GM19025 (cell line): ENCODE data around the gene ATG7.
"Not testable (repeated sequence)": the region's sequence is repeated elsewhere in the genome, so short reads cannot be mapped to it uniquely, and the experiment has no call there.

ENCODE experiments used
- ATAC-seq: cut with Tn5 transposase; IDR thresholded peaks from one replicate; pipeline ENCODE4 v1.9.1; 2021; ENCODE audit warnings: mild to moderate bottlenecking, low read depth, moderate library complexity; ENCODE audit not compliant: unreplicated experiment

ATG7 gene

GRCh38 chr3:11459186-11459824 lies 187.1 kb downstream of the ATG7 start:
- ATAC-seq, result no peak

GRCh38 chr3:11461226-11461625 lies 189.0 kb downstream of the ATG7 start:
- no peak for ATAC-seq

GRCh38 chr3:11462673-11463072 lies 190.5 kb downstream of the ATG7 start:
- not testable (repeated sequence) for ATAC-seq

DNA sequence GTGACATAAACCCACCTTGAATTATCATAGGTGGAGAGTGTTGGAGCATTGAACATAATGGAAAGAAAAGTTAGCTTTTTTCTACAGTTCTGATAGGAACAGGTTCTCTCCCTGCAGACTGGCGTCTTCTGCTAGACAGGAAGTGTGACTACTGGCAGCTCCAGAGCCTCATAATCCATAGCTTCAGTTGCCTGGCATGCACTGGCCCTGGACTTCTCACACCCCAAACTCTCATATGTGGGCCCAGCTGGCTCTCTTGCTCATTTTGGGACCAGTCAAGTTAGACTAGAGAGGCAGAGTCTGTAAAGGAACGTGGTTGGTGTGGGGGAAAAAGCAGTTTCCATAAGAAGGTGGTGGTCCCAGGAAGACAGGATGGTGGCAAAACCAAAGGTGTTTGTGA lies 191.4 kb downstream of the ATG7 start:
- ATAC-seq, result no peak

DNA sequence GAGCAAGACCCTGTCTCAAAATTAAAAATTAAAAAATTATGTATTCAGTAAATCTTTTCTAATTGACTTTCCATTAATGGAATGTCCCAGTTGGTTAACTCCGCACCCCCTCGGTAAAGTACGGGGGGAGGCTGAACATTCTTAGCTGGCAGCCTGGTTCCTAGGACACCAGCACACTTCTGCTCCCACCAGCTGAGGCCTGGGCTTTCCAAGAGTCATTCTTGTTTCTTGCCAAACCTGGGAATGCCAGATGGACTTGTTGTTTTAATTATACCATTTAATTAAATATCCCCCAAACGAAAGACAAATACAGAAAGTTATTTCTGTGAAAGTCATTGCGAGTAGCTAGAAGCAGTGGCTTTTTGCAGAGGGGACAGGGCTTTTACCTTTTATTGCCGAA lies 192.2 kb downstream of the ATG7 start:
- no peak for ATAC-seq

DNA sequence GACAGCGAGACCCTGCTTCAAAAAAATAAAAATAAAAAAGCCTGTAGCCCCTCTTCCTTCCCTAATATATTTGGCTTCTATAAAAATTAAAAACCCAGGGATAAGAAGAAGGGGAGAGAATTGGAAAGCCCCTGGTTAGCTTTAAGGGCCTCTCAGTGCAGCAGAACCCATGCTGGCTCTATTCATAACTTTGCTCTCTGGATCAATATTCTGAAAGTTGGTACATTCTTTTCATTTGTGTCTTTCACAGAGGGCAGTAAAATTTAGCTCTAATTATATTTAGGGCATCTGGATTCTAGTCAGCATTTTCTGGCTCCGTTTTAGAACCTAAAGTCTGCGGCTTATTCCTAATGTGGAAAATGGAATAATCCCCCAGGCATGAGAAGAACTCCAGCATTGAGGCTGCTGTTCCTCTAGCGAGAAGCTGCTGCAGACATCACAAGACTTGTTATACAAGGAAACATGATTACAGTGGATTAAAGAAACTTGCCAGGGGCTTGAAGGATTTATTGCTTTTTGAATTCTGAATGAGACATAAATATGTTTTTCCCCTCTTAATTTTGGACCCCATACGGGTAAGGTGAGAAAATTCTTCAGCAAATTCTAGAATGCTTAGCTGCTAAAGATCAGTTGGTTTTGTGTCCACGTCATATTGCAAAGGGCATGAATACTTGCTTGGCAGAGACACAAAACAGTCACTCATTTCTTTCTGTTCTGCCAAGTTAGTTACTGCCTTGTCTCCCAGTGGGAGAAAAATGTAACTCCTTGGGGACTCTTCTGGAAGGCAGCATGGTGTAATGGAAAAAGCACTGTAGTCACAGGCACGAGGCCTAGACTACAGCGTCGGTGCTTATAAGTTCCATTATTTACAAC lies 193.8 kb downstream of the ATG7 start:
- ATAC-seq, result no peak

DNA sequence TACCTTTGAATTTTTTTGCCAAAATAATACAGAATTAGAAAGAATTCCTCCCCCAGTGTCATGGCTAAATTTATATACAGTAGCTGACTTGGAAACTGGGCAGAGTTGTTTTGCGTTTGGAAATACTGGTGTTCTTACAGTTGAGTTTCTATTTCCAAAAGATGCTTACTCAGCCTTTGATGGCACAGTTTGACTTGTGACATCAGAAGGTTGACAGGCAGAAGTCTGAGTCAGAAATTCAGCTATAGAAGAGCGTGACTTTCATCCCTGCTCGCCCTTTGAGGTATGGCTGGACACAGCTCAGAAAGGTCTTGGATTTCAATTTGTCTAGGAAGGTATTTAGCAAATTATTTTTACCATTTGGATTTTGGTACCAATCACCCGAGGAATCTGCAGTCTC lies 195.7 kb downstream of the ATG7 start:
- ATAC-seq, result no peak

- no peak for ATAC-seq
Measured at GRCh38 chr3:11470031-11470853, 198.0 kb downstream of the ATG7 start.

- ATAC-seq, result no peak
Measured at GRCh38 chr3:11475324-11475723, 203.1 kb downstream of the ATG7 start.

GRCh38 chr3:11476735-11477144 lies 204.5 kb downstream of the ATG7 start:
- ATAC-seq, result no peak

DNA sequence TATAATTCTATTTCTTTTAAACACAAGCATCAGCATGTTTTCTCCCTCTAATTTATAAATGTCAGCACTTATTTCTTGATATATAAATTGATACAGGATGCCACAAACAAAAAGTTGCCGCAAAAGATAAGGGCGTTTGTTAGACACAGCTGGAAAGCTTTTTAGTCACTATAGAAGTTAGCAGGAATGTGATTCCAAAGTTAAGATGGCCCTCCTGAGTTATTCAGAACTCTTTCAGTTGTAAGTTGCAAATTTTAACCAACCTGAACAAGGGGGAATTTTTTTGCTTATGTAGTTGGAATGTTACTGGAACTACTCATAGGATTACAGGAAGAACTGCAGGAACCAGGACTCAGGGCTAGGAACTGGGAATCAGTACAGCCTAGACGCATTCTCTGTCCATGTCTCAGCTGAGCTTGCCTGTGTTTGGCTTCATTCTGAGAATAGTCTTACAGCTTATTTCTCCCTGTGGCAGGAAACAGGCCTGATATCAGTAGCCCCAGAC lies 205.3 kb downstream of the ATG7 start:
- ATAC-seq, result no peak

GRCh38 chr3:11478167-11478566 lies 206.0 kb downstream of the ATG7 start:
- no peak for ATAC-seq

DNA sequence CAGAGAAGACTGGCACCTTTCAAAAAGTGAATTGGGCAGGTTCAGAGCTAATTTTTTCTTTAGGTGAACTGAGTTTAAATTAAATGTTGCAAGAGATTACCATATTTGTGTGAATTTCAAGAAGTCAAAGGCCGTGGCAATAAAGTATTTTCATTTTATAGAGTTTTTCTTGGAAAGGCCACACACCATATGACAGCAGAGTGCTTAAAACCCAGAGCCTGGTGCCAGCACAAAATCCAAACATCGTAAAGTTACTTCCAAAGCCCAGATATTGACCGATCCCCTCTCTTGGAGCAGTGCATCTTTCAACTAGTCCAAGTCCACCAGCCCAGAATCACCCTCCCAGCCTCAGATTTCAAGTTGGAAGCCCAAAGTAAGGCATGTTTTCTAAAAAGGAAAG lies 207.0 kb downstream of the ATG7 start:
- ATAC-seq, result no peak

DNA sequence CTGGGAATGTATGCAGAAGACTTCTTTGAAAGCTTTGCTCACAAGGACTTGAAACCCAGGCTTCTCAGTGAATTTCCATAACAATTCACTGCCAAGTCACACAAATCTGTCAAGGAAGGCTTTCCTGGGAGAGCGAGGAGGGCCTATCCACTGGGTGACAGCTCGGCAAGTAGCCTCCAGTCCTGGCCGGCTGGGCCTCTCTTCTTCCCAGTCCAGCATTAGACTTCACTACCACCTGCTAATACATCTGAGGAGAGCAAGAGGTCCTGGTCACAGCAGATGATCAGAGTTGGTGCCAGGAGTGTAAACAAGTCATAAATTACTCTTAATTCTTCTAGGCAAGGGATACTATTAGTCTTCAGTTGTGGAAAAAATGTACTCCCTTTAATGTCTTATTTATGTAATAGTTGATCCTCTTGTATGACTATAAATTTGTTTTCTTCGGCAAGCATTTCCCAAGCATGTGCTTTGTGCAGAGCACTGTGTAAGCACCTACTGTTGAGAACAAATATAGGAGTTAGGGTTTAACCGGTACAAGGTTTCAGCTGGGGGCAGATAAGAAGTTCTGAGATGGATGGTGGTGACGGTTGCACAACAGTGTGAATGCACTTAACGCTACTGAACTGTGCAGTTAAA lies 208.6 kb downstream of the ATG7 start:
- ATAC-seq, result no peak

- no peak for ATAC-seq
Measured at GRCh38 chr3:11481556-11481955, 209.4 kb downstream of the ATG7 start.

GRCh38 chr3:11482021-11482420 lies 209.8 kb downstream of the ATG7 start:
- no peak for ATAC-seq

GRCh38 chr3:11488356-11488755 lies 216.2 kb downstream of the ATG7 start:
- not testable (repeated sequence) for ATAC-seq

GRCh38 chr3:11494131-11494916 lies 222.1 kb downstream of the ATG7 start:
- ATAC-seq, result no peak

DNA sequence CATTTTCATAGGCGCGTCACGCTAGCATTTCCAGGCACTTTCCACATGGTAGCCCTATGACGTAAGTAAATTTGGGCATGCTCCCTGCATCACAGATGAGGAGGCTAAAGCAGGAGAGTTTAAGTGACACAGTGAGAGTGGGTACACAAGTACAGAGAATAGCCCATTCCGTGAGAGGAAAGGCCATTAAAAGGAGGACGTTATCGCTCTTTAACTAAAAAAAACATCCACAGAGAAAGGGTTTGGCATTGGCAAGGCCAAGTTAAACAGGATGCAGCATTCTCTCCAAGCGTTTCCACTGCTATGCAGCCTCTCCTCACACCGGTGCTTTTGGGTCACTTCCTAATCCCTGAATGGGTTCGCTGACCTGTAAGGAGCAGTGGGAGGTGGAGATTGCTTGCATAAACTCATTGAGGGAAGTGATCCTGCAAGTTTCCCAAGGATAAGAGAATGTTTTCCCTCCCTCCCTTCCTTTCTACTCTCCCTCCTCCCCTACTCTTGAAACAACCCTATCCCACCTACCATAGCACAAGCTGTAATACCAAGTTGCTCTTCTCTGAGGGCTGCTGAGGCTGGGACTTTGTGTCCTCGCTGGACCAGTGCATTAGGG lies 223.9 kb downstream of the ATG7 start:
- no peak for ATAC-seq
